IPS-NIHi7 (cell line): ENCODE results near the gene LEFTY1.
A peak's percentile ranks its signal among the peaks of the same experiment; 100 is the strongest.
"Not testable (repeated sequence)": the region's sequence is repeated elsewhere in the genome, so short reads cannot be mapped to it uniquely, and the experiment has no call there.

ENCODE experiments used
- DNase-seq: peaks from one replicate; pipeline ENCODE4 v3.0.0; 2012; ENCODE audit warnings: mixed read lengths; ENCODE audit errors: extremely low spot score

LEFTY1 gene

DNA sequence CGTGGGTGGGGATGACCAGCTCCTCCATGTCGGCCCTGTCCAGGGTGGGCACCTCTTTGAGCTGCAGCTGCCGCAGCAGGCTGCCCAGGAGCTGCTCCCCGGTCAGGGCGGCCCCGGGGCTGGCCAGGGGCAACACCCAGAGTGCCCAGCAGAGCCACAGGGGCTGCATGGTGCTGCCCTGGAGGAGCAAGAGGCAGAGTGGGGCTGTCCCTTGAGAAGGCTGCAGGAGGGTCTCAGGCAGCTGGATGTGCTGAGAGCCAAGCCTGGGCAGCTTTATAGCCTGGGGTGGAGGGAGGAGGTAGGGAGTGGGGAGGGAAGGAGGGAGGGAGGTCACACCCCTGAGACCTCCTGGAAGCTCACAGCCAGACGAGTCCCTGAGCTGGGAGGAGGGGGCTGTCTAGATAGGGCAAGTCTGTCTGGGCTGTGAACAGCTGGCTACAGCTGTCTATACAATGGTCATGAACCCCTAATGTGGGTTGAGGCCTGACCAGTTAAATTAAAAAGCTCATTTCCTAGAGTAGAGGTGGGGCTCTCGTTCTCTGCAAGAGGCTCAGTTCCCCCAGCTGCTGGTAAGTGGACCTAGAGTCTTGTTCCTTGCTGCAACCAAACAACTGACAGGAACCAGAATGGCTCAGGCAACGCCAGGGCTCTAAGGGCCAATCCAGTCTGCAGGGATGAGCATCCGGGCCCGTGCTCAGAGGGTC, at the start of gene LEFTY1:
Gene LEFTY1 (minus strand): TSS at position 249 of the 704 bp plus-strand sequence. CDS start 80 bp downstream, at position 169.
- peak; percentile 59 for DNase-seq

- no peak for DNase-seq
Measured at GRCh38 chr1:225937048-225937968, 48.4 kb upstream of the LEFTY1 start.

DNA sequence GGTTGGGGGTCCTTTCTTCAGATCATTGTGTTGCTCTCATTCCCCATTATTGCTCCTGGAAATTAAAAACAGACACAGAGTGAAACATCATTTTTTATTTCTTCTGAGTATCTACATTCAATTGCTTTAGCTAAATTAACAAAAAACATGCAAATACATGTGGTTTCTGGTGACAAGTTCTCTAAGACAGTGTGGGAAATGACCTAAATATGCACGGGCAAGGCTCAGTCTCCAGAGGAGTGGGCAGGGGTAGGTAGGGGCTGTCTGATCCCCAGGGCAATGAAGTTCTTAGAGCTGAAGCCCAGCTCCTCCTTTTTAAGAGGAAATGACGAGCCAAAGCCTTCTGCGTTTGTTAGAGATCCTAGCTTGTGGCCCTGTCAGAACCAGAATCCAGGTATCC, 47.6 kb upstream of the LEFTY1 start:
- DNase-seq: no peak

DNA sequence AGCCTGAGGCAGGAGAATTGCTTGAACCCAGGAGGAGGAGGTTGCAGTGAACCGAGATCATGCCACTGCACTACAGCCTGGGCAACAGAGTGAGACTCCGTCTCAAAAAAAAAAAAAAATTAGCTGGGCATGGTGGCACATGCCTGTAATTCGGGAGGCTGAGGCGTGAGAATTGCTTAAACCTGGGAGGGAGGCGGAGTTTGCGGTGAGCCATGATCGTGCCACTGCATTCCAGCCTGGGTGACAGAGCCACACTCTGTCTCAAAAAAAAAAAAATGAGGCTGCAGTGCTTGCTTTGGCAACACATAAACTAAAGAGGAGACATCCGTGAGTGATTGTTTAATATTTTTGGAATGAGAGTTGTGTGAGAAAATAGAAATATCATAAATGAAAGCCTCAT, 47.1 kb upstream of the LEFTY1 start:
- DNase-seq: not testable (repeated sequence)

DNA sequence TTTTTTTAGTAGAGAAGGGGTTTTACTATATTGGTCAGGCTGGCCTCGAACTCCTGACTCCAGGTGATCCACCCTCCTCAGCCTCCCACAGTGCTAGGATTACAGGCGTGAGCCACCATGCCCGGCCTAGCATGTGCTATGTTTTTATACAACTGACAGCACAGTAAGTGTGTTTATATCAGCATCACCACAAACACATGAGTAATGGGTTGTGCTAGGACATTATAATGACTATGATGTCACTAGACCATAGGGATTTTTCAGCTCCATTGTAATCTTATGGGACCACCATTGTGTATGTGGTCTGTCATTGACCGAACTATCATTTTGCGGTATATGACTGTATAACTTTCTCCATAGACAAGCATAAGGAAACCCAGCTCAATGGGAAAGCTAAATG, 45.8 kb upstream of the LEFTY1 start:
- DNase-seq: no peak

- no peak for DNase-seq
Measured at GRCh38 chr1:225933072-225933471, 44.1 kb upstream of the LEFTY1 start.

DNA sequence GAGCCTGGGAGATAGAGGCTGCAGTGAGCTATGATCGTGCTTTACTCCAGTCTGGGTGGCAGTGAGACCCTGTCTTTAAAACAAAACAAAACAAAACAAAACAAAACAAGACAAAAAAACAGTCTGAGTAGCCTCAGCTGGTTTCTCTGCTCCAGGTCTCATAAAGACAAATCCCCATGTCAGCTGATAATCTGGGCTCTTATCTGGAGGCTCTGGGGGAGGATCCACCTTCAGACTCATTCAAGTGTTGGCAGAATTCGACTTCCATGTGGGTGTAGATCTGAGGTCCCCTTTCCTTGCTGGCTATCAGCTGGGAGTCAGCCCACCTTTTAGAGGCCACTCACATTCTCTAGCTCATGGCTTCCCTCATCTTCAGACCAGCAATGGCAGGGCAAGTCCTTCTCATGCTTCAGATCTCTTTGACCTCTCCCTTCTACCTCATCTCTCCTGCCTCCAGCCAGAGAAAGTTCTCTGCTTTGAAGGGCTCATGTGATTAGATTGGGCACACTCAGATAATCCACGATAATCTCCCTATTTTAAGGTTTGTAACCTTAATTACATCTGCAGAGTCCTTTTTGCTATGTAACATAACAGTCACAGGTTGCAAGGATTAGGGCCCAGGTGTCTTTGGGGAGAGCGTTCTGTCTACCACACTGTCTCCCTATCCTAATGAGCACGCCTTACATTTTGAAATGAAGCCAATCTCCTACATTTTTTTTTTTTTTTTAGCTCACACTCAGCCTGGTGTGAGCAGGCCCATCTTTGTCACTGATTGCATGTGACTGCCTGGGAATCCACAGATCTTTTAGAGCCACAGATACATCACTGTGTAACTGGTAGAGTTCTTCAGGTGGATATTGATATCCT, 42.6 kb upstream of the LEFTY1 start:
- no peak for DNase-seq

DNA sequence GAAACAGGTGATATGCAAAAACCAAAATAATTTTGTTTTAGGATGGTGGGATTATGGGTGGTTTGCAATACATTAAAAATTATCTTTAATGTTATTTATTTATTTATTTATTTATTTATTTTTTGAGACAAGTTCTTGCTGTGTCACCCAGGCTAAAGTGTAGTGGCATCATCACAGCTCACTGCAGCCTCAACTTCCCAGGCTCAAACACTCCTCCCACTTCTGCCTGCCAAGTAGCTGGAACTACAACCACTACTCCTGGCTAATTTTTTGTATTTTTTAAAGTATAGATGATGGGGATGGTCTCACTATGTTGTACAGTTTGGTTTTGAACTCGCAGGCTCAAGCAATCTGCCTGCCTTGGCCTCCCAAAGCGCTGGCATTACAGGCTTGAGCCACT, 41.6 kb upstream of the LEFTY1 start:
- DNase-seq: no peak

DNA sequence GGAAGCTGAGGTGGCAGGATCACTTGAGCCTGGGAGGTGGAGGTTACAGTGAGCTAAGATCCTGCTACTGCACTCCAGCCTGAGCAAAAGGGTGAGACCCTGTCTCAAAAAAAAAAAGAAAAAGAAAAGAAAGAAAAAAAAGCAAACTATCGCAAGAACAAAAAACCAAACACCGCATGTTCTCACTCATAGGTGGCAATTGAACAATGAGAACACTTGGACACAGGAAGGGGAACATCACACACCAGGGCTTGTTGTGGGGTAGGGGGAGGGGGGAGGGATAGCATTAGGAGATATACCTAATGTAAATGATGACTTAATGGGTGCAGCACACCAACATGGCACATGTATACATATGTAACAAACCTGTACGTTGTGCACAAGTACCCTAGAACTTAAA, 40.5 kb upstream of the LEFTY1 start:
- not testable (repeated sequence) for DNase-seq

- DNase-seq: no peak
Measured at GRCh38 chr1:225928186-225929175, 39.5 kb upstream of the LEFTY1 start.

DNA sequence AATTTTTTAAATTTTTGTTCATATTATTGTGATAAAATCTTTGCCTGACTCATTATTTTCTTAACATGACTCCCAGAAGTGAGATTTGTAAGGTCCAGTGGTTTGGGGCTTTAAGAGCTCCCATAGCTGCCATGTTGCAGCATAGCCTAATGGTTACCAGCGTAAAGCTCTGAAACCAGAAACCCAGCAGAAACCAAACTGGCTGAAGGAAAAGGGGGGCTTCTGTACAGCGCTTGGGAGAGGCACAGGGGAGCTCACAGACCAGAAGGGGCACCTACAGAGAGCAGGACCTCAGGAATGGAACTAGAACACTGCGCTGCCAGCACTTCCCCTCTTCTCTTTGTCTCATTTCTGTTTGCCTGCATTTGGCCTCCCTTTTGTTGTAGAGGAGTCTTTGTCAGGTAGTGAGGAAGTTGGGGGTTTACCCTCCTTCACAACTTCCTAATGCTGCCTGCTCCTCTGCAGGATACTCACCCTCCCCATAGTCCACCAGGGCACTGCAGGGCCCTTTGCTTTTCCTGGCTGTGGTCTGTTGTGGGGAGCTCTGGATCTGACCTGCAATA, 37.7 kb upstream of the LEFTY1 start:
- DNase-seq: no peak

DNA sequence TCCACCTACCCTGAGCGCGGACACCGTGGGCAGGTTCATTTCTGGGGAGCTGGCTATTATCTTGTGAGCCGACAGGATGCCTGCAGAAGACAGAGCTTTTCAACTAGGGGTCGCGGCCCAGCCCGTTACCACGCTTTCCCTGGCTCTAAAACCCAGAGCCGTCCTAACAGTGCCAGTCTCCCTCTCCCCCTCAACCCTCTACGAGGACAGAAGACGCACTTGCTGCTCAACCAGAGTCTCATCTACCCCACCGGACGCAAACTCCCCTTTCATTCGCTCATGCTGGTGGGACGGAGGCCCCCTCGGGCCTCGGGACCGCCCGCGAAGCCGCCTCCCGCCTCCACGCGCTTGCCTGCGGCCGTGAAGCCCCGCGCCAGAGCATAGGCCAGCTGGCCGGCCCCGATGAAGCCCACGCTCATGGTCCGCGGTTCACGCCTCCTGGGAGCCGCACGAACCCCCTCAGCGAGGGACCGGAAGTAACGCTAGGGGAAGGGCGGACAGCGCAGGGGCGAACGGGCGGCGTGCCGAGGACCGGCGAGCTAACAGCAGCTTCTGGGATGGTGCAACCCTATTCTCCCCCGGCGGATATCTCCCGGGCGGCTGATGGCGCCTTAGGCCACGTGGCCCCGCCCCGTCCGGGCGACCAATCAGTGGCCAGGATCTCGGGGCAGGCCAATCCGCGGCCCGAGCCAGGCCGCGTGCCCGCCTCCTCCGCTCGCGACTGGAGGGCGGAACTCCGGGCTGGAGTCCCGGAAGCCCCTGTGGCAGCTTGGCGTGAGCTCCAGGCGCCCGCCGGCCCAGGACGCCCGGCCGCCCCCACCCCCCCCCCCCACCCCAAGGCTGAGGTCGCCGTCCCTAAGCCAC, 35.0 kb upstream of the LEFTY1 start, which contains the start of gene PYCR2:
Gene PYCR2 (minus strand): TSS at position 559 of the 864 bp plus-strand sequence. CDS start 140 bp downstream, at position 419.
- peak; percentile 99 for DNase-seq

- no peak for DNase-seq
Measured at GRCh38 chr1:225923381-225923691, 34.4 kb upstream of the LEFTY1 start.

GRCh38 chr1:225921734-225922709, 33.1 kb upstream of the LEFTY1 start:
- no peak for DNase-seq

- no peak for DNase-seq
Measured at GRCh38 chr1:225919906-225920305, 31.0 kb upstream of the LEFTY1 start.

DNA sequence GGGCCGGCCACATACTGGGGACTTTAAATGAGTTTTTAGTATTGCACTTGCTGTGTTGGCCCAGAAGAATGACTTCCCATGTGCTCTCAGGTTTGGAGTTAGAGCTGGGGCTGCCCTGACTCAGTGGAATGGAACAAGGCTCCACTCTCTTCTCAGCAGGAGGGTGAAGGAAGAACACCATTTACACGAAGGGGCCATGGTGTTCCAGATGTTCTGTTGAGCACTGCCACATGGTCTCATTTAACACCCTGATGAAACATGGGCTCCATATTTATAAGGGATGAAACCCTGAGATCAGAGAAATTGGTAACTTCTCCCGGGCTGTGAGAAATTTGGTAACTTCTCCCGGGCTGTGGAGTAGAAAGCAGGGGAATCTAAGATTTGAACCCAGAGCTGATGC, 29.3 kb upstream of the LEFTY1 start:
- DNase-seq: no peak

GRCh38 chr1:225917536-225917935, 28.6 kb upstream of the LEFTY1 start:
- no peak for DNase-seq

DNA sequence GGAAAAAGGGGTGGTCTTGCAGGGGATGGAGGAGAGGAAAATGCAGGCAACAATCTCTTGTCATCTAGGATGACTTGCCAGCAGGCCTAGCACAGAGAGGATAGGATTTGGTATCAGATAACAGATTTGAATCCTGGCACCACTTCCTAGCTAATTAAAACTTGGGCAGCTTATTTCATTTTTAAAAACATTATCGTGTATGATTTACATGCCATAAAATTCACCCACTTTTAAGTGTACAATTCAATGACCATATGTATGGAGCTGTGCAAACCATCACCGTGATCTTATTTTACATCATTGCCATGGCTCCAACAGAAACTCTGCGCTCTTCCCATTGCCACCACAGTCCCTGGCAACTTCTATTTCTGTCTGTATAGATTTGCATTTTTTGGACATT, 28.2 kb upstream of the LEFTY1 start:
- no peak for DNase-seq
